CD4-positive, alpha-beta T cell treated with Interleukin-17A for 4 hours (primary cell): Measurements from ENCODE around the gene NLGN4X.
"Not testable (repeated sequence)": the region's sequence is repeated elsewhere in the genome, so short reads cannot be mapped to it uniquely, and the experiment has no call there.

Experiments used
- DNase-seq: peaks from one replicate; pipeline ENCODE4 v3.0.0-alpha.2; 2020; ENCODE audit warnings: mixed read lengths

NLGN4X gene

DNA sequence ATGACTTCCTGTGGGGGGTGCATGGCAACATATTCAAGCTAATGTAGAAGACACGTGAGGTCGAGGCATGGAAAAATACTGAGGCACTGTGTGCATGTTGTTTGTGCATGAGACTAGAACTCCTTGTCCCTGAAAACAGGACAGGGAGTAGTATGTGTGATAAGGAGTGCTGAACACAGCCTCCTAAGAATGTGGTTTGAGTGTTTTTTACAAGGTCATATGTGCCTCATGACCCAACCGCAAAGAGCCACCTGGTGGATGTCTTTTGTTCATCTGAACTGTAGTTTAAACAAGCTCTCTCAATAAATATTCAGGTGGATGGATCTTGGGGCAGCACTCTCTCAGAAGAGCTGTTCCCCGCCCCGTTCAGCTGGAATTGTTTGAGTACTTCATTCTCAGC is 226.6 kb downstream of the NLGN4X start:
- no peak for DNase-seq

DNA sequence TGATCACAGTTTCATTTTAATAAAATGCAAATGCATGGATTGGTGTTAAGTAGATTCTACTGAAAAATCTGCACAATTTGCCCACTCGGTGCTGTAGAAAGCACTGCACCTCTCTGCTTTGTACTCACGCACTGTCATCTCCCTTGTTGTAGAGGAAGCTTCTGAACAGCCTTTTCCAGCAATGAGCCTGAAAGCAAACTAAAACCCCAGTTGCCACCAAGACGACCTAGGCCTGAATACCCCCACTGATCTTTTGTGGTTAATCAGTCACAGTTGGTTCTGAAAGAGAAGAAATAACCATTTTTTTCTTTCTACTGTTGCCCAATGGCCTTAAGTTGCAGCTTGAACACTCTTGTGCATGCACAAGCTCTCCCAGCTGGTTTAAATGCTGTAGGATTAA is 229.8 kb downstream of the NLGN4X start:
- no peak for DNase-seq

DNA sequence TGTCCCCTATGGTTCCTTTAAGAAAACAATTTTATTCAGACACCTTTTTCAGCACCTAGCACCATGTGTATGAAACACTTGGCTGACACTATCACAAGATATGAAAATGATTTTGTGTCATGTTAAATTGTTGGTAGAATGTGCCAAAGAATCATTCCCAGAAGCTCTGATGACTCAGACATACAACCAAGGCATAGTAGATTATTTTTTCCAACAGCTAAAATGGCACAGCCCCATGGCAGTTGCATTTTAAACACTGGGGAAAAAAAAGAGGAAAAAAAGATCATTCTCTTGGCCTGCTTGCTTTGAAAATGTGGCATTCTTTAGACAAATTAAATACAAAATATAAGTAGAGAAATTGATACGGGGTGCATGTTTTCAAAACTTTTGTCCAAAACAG is 230.2 kb downstream of the NLGN4X start:
- DNase-seq: no peak

DNA sequence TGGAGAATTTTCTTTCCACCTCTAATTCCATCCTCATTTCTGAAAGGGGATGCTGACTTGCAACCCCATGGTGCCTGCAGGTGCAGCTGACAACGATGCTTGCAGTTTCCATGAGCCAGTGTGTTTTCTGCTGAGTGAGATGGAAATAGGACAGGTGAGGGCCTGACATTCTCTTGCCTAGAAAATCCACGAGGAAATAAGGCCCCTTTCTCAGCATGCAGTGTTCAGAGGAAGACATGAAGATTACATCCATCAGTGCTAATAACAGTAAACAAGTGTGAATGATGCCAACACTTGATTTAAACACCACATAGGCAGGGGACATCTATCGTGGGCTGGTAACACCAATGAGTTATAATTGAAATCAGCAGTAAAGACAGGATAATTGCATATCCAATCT is 237.3 kb downstream of the NLGN4X start:
- no peak for DNase-seq

DNA sequence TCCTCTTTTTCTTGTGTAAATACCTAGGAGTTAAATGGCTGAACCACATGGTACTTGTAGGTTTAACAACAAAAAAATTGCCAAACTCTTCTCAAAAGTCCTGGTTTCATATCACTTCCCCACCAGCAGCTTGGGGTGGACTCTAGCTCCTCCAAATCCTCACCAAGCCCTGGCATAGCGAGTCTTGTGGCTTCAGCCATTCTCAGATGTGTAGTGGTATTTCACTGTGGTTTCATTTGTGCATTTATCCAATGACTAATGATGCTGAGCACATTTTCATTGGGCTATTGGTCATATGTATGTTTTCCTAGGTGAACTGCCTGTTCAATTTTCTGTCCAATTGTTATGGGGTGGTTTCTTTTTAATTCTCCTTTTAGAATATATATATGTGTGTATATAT is 249.3 kb downstream of the NLGN4X start:
- DNase-seq: no peak

DNA sequence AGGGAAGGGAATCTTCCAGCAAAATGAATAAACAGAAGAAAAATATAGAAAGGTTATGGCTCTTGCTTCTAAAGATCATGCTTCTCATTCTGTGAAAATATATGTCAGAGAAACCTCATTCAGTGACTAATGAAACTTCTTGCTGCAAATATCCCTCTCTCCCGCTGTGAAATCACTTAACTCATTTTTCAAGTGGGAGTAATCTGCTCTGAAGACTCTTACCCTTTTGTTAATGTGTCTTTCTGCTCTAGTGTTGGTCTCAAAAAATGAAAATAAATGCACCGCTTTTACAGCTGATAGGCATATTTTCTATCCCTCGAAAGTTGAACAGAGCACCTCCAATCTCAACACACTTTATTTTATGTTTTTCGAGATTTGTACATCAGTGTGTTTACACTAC is 252.3 kb downstream of the NLGN4X start:
- DNase-seq: no peak

DNA sequence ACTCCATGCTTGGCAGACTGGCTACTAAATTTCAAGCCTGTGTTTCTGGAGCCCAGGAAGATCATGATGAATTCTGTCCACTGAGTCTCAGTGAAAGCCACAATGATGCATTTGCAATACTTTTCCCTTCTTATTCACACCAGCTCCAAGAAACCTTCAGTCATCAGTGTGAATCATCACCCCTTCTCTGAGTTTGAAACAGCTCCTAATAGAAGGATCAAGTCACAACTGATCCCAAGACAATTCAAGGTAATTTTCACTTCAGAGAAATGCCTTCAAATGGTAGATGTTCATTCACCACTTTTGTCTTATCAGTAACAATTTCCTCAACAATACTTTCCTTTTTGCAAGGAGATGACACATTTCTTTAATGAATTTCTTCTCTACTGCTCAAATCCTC is 257.4 kb downstream of the NLGN4X start:
- no peak for DNase-seq

DNA sequence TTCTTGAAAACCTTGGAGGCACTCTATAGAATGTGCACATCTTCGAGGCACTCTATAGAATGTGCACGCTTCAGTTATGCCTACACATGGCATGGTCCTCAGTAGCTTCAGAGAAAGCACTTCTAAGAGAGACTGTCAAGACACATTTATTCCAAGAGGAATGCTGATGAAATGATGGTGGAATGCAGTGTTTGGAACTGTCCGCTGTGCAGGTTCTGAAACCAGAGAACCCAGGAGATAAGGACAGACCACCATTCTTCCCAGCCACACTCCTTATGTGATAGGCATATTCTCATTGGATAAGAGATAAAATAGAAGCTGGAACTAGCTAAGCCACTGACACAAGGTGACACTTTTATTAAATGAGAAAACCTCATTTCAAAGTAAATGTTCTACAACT is 263.3 kb downstream of the NLGN4X start:
- DNase-seq: no peak

DNA sequence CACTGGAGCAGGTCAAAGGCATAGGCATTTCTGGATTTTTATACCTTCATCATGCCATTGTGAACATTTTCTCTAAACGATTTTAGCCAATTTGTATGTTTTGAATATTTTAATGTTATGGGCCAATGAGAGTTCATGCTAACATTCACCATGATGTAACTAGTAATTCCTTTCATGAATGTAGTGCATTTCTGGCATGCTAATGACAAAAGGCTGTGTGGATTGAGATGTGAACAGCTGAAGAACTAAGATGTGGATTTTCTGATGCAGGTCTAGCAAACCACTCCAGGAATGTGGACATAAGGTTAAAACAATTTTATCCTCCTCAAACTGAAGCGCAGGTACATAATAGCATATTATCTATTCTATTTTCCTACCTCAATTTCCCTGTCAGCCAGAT is 269.4 kb downstream of the NLGN4X start:
- no peak for DNase-seq

DNA sequence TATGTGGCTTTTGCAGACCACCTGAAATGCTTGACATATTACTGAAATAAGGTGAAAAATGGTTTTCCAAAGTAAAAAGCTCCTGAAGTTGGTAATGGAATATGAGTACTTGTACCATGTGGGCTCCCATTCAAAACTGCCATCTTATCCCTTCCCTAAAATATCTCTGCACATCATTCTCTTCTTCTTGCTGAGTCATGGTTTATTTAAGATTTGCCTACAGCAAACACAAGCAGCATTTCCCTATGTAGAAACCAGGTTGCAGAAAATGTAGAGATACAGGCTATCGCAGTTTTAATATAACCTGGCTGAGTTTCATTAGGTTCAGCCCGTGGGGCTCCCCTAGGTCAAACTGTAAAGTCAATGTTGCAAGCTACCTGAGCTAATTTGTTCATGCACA is 270.1 kb downstream of the NLGN4X start:
- DNase-seq: no peak

DNA sequence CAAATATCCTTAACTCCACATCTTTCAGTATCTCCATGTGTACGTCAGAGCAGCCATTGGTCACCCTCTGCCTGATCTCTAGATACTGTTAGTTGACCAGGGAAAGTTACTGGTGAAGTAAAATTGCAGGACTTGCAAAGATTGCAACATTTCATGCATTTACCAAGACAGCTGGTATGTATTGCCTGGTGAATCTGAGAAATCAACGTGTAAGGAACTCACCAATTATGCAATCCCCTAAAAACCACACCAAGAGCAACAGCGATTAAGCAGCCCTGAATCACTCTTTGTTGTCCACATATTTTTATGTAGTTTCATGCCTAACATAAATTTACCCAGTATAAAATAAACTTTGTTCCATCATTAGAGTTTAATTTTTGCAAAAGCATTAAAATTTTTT is 271.2 kb downstream of the NLGN4X start:
- no peak for DNase-seq

DNA sequence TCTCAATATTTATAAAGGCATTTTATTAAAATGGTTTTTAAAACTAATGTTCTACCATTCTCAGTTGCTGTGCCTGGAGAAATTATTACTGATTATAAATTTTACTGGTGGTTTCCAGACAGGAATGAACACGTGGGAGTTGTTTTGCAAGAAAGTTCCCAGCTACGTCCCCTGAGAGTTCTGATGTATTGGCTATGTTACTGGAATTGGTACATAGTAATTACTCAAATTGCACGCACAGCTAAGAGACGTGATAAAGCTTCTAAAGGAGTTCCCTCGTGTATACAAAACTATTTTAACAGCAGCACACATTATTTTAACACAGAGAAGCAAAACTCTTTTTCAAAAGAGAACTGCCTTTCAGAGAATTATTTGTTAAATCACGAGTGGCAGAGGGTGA is 292.2 kb downstream of the NLGN4X start:
- DNase-seq: no peak

DNA sequence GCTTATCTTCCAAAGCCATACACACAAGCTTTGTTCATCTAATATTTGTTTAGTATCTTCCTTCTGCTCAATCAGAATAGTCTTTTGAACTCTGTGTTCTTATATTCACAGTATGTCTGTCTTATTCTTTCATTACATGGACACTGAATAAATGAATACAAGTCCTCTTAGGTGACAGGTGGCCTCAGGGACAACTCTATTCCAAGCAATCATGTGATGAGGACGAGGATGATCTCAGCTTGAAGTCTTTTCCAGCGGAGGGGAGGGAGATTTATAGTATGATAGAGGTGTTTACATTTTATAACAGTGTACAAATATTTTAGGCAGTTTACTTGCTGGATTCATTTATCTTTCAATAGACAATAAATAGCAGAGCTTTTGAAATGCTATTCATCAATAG is 300.4 kb downstream of the NLGN4X start:
- DNase-seq: no peak

DNA sequence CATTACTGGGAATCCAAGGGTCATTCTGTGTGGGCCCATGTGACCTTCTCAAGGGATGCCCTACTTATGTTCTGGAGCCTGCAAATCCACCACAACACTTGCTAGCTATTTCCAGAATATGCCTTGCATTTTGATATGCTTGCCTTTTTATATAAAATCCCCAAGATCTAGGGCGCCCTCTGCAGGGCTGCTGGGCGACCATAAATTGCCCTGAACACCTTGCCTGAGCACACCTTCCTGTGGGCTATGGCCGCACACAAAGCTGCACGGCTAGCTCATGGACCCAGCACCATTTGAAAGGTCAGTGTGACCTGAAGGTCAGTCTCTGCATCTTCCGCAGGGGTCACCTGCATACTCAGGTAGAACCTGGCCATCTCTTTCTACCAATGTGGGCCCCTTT is 311.7 kb downstream of the NLGN4X start:
- DNase-seq: no peak

DNA sequence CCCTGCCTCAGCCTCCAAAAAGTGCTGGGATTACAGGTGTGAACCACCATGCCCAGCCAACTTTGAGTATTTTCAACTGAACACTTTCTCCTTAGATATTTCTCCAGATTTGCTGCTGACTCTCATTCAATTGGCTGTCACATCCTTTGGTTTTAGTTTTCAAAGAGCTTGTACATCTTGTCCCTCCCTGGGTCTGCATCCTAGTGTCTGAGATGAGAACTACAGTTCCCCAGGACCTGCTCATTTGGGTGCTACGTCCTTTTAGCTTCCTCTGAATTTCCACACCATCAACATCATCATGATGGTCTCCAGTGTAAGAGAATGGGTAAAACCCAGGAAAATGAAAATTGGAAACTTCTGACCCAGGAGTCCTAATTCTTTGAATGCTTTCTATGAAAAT is 312.9 kb downstream of the NLGN4X start:
- DNase-seq: no peak

DNA sequence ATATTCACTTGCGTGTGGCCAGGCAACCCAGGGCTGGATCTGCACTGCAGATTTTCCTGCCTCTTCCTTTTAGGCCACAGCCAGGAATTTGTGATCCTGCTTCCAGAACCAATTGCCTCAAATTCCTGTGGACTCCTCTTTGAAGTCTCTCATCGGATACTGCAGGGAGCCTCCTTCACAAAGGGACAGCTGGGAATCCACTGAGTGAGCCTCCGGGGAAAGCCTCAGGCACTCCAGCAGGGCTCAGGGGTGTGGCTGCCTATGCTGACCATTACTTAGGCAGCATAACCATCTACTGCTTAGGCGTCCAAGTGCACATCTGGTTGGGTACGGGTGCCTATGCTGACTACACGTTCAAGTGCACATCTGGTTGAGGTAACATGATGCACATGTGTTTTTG is 321.5 kb downstream of the NLGN4X start:
- no peak for DNase-seq

DNA sequence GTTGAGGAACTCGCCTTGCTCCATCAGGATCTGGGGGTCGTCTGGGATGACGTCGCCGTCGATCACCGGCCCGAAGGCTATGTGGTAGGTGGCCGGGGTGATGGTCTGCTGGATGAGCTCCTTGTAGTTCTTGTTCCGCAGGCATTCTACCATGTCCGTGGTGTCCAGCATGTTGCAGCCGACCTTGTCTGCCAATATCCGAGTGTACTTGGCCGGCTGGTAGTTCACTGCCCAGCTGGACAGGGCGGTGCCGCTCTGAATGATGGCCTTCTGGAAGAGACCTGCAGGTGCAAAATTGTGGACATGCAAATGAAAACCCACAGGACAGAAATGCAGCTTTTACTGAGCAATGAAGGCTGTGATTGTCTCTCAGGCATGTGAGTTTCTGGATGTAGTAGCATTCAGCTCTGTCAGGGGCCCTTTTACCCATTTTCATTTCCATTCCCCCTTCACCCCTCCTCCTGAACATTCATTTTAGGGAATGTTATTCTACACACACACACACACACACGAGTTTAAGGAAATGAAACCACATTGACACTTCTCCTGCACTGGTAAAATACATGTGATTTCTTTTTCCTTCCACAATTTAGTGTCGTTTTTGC is 325.0 kb downstream of the NLGN4X start:
- not testable (repeated sequence) for DNase-seq

DNA sequence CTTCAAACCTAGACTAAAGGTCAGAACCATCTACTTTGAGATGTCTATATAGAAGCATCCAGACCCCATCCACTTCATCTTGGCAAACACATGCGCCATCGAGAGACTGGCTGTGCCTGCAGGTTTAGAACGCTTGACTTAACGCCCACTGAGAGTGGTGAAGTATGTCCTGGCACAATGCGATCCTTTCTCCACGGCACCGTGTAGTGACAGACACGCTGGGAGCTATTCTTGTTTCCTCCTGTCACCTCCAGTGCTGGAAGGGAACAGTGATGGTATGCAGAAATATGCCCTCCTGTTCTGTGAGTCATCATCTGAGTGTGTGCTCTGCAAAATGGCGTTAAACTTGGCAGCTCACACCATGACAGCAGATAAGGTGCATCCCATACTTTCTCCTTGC is 330.2 kb downstream of the NLGN4X start:
- DNase-seq: no peak

DNA sequence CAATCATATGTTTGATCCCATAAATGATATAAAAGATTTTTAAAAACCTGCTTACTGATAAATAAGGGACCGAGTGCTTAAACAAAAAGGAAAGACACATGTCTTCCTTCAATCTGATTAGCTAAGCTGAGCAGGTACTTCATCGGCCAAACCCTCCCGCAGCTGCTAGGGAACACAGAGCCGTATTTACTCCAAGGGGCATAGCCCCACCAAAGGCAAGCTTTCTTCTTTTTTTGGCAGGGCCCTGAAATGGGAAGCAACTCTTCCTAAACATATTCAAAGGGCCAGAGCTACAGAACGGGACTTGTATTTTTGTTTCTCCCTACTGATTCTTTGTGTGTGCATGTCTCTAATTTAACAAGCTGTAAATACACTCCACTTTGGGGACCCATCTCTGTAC is 337.3 kb downstream of the NLGN4X start:
- DNase-seq: no peak

DNA sequence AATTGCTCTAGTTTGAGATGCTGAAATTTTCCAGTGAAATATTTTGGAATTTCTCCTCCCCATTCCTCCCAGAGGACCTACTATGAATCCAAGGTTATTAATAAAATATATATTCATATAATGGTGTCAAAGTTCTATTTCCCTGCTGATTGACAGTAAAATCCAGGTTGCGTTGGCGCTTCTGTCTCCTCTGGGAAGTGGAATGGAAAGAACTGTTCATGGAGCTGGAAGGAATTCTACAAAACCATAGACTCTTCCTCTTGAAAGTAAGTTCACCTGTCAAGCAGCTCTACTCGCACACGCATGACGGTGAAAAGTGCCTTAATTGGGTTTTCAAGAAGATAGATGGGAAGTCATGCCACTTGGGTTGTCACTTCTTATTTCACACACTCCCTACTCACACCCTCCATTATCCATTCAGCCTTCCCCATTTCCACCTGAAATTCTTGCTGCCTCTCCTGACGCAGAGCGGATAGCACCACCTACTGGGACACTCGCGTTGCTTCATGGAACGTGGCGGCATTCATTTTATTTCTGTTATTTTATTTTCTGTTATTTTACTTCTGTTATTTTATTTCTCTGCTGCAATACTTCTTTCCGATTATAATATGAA is 351.6 kb downstream of the NLGN4X start:
- no peak for DNase-seq

DNA sequence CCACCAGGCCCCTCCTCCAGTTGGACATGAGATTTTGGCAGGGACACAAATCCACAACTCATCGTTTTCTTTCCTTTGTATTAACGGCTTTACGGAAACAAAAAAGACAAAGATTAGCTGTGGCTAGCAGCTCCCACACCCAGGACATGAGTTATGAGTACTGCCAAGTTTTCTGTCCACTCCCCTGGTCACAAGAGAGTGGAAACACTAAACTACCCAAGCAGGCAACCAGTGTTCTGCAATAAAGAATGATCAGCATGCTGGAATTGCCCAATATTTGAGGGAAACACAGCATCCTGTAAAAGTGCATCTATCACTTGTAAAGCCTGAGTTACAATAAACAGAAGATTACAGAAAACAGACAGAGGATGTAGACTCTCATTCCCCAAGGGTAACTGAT is 358.4 kb downstream of the NLGN4X start:
- DNase-seq: no peak

DNA sequence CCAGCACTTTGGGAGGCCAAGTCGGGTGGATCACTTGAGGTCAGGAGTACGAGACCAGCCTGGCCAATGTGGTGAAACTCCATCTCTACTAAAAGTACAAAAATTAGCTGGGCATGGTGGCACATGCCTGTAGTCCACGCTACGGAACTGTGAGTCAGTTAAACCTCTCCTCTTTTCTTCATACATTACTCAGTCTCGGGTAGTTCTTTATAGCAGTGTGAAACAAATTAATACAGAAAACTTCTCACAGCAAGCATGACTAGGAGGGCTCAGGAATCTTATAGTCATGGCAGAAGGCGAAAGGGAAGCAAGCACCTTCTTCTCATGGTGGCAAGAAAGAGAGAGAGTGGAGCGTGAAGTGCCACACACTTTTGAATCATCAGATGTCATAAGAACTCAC is 358.9 kb downstream of the NLGN4X start:
- no peak for DNase-seq

DNA sequence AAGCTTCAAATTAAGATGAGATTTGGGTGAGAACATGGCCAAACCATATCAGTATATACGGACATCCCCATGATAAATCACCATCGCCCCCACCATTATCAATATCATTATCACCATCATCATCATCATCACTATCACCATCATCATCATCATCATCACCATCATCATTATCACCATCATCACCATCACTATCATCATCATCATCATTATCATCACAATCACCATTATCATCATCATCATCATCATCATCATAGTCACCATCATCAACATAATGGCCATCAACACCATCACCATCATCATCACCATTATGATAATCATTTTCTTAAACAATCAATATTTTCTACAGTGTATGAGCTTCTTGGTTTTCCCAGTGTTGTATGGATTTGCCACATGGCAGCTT is 360.9 kb downstream of the NLGN4X start:
- DNase-seq: no peak

DNA sequence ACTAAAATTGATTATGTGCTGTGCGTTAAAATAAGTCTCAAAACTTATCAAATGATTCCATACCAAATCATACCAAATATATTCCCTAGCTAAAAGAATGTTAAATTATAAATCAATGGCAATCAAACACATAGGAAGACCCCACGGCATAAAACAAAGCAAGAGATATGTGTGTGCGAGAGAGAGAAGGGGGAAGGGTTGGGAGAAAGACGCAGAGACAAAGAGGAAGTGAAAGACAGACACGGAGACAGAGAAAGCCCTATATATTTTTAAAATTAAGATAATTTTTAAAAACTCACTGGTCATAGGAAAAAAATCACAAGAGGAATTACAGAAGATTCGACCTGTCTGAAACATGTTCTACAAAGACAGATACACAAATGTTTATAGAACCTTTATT is 371.4 kb downstream of the NLGN4X start:
- DNase-seq: no peak

DNA sequence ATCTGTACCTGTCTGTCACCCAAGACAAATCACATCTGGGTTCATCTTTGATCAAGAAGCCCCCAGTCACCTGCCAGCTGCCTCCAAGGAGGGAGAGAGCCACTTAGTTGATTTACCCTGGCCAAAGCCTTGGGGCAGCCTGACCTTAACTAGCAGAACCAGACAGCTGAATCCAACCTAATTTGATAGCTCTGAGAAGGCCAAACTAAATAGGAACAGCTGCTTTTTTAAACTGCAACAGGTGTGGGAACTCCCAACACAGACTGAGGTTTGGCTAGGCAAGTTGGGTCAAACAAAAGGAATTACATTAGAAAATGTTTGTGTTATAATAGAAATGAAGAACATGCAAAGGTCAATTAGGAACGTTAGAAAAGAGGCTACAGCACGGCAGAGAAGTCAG is 375.7 kb downstream of the NLGN4X start:
- no peak for DNase-seq

DNA sequence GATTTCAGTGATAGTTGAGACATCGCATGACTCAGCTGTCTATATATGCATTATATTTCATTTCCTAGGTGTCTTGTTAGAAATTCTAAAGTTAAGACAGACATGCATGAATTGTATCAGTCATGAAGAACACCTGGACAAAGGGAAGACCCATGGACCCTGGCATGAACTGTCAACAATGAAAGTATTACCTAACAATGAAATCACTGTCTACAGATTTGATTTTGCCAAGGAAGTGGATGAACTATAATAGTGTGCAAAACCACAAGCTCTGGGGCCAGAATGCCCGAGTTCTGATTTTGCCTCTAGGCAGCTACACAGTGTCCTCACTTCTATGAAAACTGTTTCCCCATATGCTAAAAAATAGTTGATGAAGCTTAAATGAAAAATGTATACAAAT is 386.1 kb downstream of the NLGN4X start:
- DNase-seq: no peak
